Fibroblast of lung (primary cell): Measurements from ENCODE around the gene TP63. TPM values are rescaled to one million over a fixed set of nuclear protein-coding genes. Genes with fewer than 3 reads are reported as not detected.
A peak's percentile ranks its signal among the peaks of the same experiment; 100 is the strongest.

Source experiments
- DNase-seq, 2 donors: peaks; one replicate each; pipeline versions ENCODE4 v3.0.0 to v3.0.0-alpha.2; 2010; ENCODE audit warnings: low read depth in 2 of 2
- H2AFZ ChIP-seq: 2 replicates; pipeline ENCODE4 v1.5.1; 2012; ENCODE audit warnings: low read length, control low read depth, inconsistent platforms
- H3K27ac ChIP-seq: 2 replicates; pipeline ENCODE4 v1.5.1; 2011; ENCODE audit warnings: low read length, control low read depth; ENCODE audit not compliant: insufficient read depth
- H3K27me3 ChIP-seq: 2 replicates; pipeline ENCODE4 v1.5.1; 2011; ENCODE audit warnings: mild to moderate bottlenecking, low read length; ENCODE audit not compliant: control insufficient read depth, insufficient read depth
- H3K36me3 ChIP-seq: 2 replicates; pipeline ENCODE4 v1.5.1; 2011; ENCODE audit warnings: low read length; ENCODE audit not compliant: control insufficient read depth, insufficient read depth
- H3K4me1 ChIP-seq: 2 replicates; pipeline ENCODE4 v1.5.1; 2011; ENCODE audit warnings: low read length; ENCODE audit not compliant: control insufficient read depth, insufficient read depth; ENCODE audit errors: extremely low read depth
- H3K4me2 ChIP-seq: 2 replicates; pipeline ENCODE4 v1.5.1; 2011; ENCODE audit warnings: low read length, control low read depth; ENCODE audit not compliant: insufficient read depth; ENCODE audit errors: extremely low read depth
- H3K4me3 ChIP-seq, 4 experiments: fragments of 200-600 bp in 1 of 4; sonication (generic) in 1 of 4; replicated peaks in 1 of 4; 2 replicates each; pipeline ENCODE4 v1.5.1; 2011 to 2016; ENCODE audit warnings: low read length in 4 of 4, low read depth in 3 of 4, mild to moderate bottlenecking in 3 of 4, control low read depth in 2 of 4, inconsistent platforms in 1 of 4, mixed read lengths in 1 of 4; ENCODE audit not compliant: insufficient read depth in 1 of 4; ENCODE audit errors: control extremely low read depth in 1 of 4
- H3K79me2 ChIP-seq: 2 replicates; pipeline ENCODE4 v1.5.1; 2012; ENCODE audit warnings: mild to moderate bottlenecking, low read length, inconsistent platforms; ENCODE audit not compliant: control insufficient read depth, insufficient read depth
- H3K9ac ChIP-seq: 2 replicates; pipeline ENCODE4 v1.5.1; 2011; ENCODE audit warnings: mild to moderate bottlenecking, low read length, control low read depth; ENCODE audit not compliant: insufficient read depth
- H3K9me3 ChIP-seq: 2 replicates; pipeline ENCODE4 v1.5.1; 2012; ENCODE audit warnings: low read depth, low read length; ENCODE audit not compliant: control insufficient read depth, insufficient read depth
- H4K20me1 ChIP-seq: 2 replicates; pipeline ENCODE4 v1.5.1; 2011; ENCODE audit warnings: low read length; ENCODE audit not compliant: control insufficient read depth, insufficient read depth; ENCODE audit errors: extremely low read depth
- EZH2 ChIP-seq: IDR thresholded peaks from 2 replicates; pipeline ENCODE4 v1.5.1; 2012; ENCODE audit warnings: low read length, control low read depth, mild to moderate bottlenecking; ENCODE audit errors: missing control alignments
- polyA plus RNA-seq, 2 donors: library from polyadenylated mRNA; depleted of rRNA in 1 of 2; stranded (reverse) in 1 of 2; unstranded in 1 of 2; fragments of >200 nt; gene quantifications; 2 replicates each; pipeline ENCODE4 v1.2.1, GENCODE V29; 2011 to 2012; ENCODE audit warnings: missing spikeins in 1 of 2
- total RNA-seq: library from RNA; depleted of rRNA; stranded (reverse); fragments of >200 nt; gene quantifications from 2 replicates; pipeline ENCODE4 v1.2.1, GENCODE V29; 2014
- TF ChIP-seq, protein P1 (sequence below), 2 donors: IDR thresholded peaks in 1 of 2; conservative IDR thresholded peaks in 1 of 2; 1 replicate in 1 of 2; 2 replicates in 1 of 2; pipeline ENCODE4 v1.5.1; 2011 to 2012; ENCODE audit warnings: low read length in 2 of 2, control low read depth in 1 of 2, inconsistent platforms in 1 of 2, low read depth in 1 of 2, mild to moderate bottlenecking in 1 of 2

Gene TP63
- total and polyA plus RNA-seq, 2 donors (not counting 1 experiment from before 2014, with no cell fraction given), result 0.06 TPM; not detected in 1

DNA sequence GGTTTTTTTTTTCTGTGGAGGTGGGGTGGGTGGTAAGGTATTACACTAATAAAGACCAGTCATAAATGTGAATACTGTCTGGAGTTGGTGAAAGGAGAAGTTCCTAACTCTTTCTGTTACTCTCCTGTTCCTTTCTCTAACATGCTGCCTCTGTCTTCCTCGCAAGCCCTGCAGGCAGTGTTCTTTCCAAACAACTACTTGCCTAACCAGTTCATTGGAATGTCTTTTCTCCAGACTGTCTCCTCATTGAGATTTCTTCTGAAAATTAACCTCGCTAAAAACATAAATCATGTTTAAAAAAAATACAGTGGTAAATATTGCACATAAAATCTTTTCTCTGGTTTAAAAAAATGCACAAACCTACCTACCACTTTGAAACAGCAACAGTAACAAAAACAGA lies 135.2 kb downstream of the TP63 start:
- H3K27ac ChIP-seq, result no peak overlapping the region
- no peaks in the 10 kb centered on the region for H3K27me3 ChIP-seq
- no peaks in the 10 kb centered on the region for H3K9me3 ChIP-seq
- H3K9ac ChIP-seq, result no peak overlapping the region
- H3K4me1 ChIP-seq, result no peaks in the 10 kb centered on the region
- no peak overlapping the region for H2AFZ ChIP-seq
- no peaks in the 10 kb centered on the region for H3K79me2 ChIP-seq
- TF ChIP-seq EZH2, result no peak
- TF ChIP-seq, protein P1, sequence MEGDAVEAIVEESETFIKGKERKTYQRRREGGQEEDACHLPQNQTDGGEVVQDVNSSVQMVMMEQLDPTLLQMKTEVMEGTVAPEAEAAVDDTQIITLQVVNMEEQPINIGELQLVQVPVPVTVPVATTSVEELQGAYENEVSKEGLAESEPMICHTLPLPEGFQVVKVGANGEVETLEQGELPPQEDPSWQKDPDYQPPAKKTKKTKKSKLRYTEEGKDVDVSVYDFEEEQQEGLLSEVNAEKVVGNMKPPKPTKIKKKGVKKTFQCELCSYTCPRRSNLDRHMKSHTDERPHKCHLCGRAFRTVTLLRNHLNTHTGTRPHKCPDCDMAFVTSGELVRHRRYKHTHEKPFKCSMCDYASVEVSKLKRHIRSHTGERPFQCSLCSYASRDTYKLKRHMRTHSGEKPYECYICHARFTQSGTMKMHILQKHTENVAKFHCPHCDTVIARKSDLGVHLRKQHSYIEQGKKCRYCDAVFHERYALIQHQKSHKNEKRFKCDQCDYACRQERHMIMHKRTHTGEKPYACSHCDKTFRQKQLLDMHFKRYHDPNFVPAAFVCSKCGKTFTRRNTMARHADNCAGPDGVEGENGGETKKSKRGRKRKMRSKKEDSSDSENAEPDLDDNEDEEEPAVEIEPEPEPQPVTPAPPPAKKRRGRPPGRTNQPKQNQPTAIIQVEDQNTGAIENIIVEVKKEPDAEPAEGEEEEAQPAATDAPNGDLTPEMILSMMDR (conservative IDR thresholded peaks at IDR 0.05 in 1 of 2, IDR thresholded peaks at IDR 0.05 in 1 of 2; ENCODE audit: low read depth in 1 of 2, low read length in 2 of 2), result no peak
- no peak overlapping the region for H3K4me2 ChIP-seq
- H3K4me3 ChIP-seq, result no peak overlapping the region
- H4K20me1 ChIP-seq, result no peaks in the 10 kb centered on the region
- DNase-seq, result no peak
- H3K36me3 ChIP-seq, result no peaks in the 10 kb centered on the region

DNA sequence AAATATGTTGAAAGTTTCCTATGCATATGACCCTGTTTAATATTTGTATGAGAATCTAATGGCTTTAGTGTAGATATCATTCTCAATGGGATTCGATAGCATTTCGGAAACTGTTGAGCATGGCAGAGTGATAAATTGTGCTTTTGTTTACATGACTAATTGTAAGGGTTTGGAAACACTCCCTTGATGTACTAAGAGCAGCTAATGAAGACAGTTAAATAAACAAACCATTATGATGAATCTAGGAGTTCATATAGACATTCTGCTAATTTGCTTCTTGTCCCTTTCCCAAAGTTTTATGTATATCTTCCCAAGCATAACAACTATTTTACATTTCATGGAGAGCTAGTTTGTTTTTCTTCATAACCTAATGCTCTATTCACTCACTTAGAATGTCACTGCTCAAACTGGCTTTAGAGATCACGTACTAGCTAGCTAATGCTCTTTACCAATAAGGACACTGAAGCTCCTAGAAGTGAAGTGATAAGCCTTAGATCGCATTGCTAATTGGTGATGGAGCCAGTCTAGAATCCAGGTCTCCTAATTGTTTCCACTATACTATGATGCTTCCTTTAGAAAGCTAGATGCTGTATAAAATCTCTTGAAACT lies 140.8 kb downstream of the TP63 start:
- H2AFZ ChIP-seq, result no peak overlapping the region

GRCh38 chr3:189772584-189772983 lies 141.4 kb downstream of the TP63 start:
- no peak overlapping the region for H3K27ac ChIP-seq
- peak overlapping the region; percentile 21 for H3K4me2 ChIP-seq
- H3K79me2 ChIP-seq, result no peaks in the 10 kb centered on the region
- peak overlapping the region; percentile 22 for H2AFZ ChIP-seq
- peak; percentile 6 to 76 for DNase-seq
- no peaks in the 10 kb centered on the region for H3K9me3 ChIP-seq
- no peak overlapping the region for H3K4me3 ChIP-seq
- no peaks in the 10 kb centered on the region for H3K4me1 ChIP-seq
- no peak overlapping the region for H3K9ac ChIP-seq
- TF ChIP-seq, protein P1 (conservative IDR thresholded peaks at IDR 0.05 in 1 of 2, IDR thresholded peaks at IDR 0.05 in 1 of 2; ENCODE audit: low read depth in 1 of 2, low read length in 2 of 2), result no peak
- TF ChIP-seq EZH2, result no peak
- no peaks in the 10 kb centered on the region for H3K36me3 ChIP-seq
- H4K20me1 ChIP-seq, result no peaks in the 10 kb centered on the region
- no peaks in the 10 kb centered on the region for H3K27me3 ChIP-seq

More for the DNA sequence above, 140.8 kb downstream of the TP63 start:
- H3K4me3 ChIP-seq, result no peak overlapping the region
- no peak overlapping the region for H3K4me2 ChIP-seq
- H3K9ac ChIP-seq, result no peak overlapping the region
- H3K27ac ChIP-seq, result no peak overlapping the region
- H3K27me3 ChIP-seq, result no peaks in the 10 kb centered on the region
- H3K4me1 ChIP-seq, result no peaks in the 10 kb centered on the region
- H3K79me2 ChIP-seq, result no peaks in the 10 kb centered on the region
- no peaks in the 10 kb centered on the region for H3K36me3 ChIP-seq
- peak; percentile 2 to 29 for DNase-seq
- no peaks in the 10 kb centered on the region for H4K20me1 ChIP-seq
- TF ChIP-seq, protein P1 (conservative IDR thresholded peaks at IDR 0.05 in 1 of 2, IDR thresholded peaks at IDR 0.05 in 1 of 2; ENCODE audit: low read depth in 1 of 2, low read length in 2 of 2), result no peak
- TF ChIP-seq EZH2, result no peak
- H3K9me3 ChIP-seq, result no peaks in the 10 kb centered on the region
